H1 (cell line): ENCODE data around the gene ZWILCH. TPM values are rescaled to one million over a fixed set of nuclear protein-coding genes. Genes with fewer than 3 reads are reported as not detected.

Source experiments
- CTCF ChIA-PET: fragments of 300-600 bp; sonication (Branson Sonifier 250); formaldehyde crosslinking; loops from one replicate; lab custom pipeline; 2021; ENCODE audit not compliant: partially characterized antibody; lab: Charles Lee
- POLR2A ChIA-PET: fragments of 300-600 bp; sonication (Branson Sonifier 250); formaldehyde crosslinking; loops from one replicate; lab custom pipeline; 2021; ENCODE audit warnings: inconsistent platforms; ENCODE audit not compliant: partially characterized antibody; lab: Charles Lee
- DNase-seq, 2 experiments: peaks; one replicate each; pipeline versions ENCODE4 v3.0.0 to v3.0.0-alpha.2; 2010 to 2022; ENCODE audit warnings: low spot score in 2 of 2, low read depth in 1 of 2, mixed read lengths in 1 of 2
- FAIRE-seq: peaks from 2 replicates; lab custom pipeline; 2011; peaks lifted over from hg19 to GRCh38; lab: Jason Lieb, UNC
- H2AFZ ChIP-seq: 2 replicates; pipeline ENCODE4 v1.8.1; 2012; ENCODE audit warnings: low read length, inconsistent platforms
- H2AK5ac ChIP-seq: 2 replicates; pipeline ENCODE4 v1.6.1; 2013; ENCODE audit warnings: low read depth, low read length
- H2BK120ac ChIP-seq: replicated peaks from 2 replicates; pipeline ENCODE3; 2013; ENCODE audit warnings: low read depth, low read length, inconsistent platforms
- H2BK12ac ChIP-seq: 2 replicates; pipeline ENCODE4 v1.6.1; 2013; ENCODE audit warnings: low read depth, low read length
- H2BK15ac ChIP-seq: 2 replicates; pipeline ENCODE4 v1.6.1; 2013; ENCODE audit warnings: low read length
- H2BK20ac ChIP-seq: 2 replicates; pipeline ENCODE4 v1.6.1; 2013; ENCODE audit warnings: low read length
- H2BK5ac ChIP-seq: 2 replicates; pipeline ENCODE4 v1.6.1; 2013; ENCODE audit warnings: low read depth, low read length
- H3K14ac ChIP-seq: 2 replicates; pipeline ENCODE4 v1.6.1; 2013; ENCODE audit warnings: inconsistent platforms; ENCODE audit not compliant: insufficient read length
- H3K18ac ChIP-seq: 2 replicates; pipeline ENCODE4 v1.6.1; 2013; ENCODE audit warnings: low read length; ENCODE audit errors: extremely low read depth
- H3K23ac ChIP-seq: 2 replicates; pipeline ENCODE4 v1.6.1; 2013; ENCODE audit warnings: inconsistent platforms; ENCODE audit not compliant: insufficient read length
- H3K23me2 ChIP-seq: 2 replicates; pipeline ENCODE4 v1.6.1; 2013; ENCODE audit warnings: low read depth, low read length
- H3K27ac ChIP-seq: 2 replicates; pipeline ENCODE4 v1.6.1; 2011; ENCODE audit warnings: low read depth, low read length, inconsistent platforms
- H3K27me3 ChIP-seq, 4 experiments: replicated peaks in 1 of 4; 1 replicate in 1 of 4; 2 replicates in 3 of 4; pipeline versions ENCODE4 v1.6.1 to v1.8.1; 2011 to 2013; ENCODE audit warnings: low read length in 3 of 4, mild to moderate bottlenecking in 3 of 4, inconsistent platforms in 2 of 4, mixed read lengths in 2 of 4, moderate library complexity in 1 of 4; ENCODE audit not compliant: control insufficient read depth in 3 of 4, insufficient read depth in 3 of 4; ENCODE audit errors: extremely low read depth in 1 of 4
- H3K36me3 ChIP-seq, 4 experiments: 2 replicates each; pipeline versions ENCODE4 v1.6.1 to v1.8.1; 2011 to 2013; ENCODE audit warnings: mild to moderate bottlenecking in 4 of 4, low read length in 3 of 4, moderate library complexity in 2 of 4, control low read depth in 1 of 4, inconsistent platforms in 1 of 4; ENCODE audit not compliant: insufficient read depth in 4 of 4, control insufficient read depth in 2 of 4
- H3K4ac ChIP-seq: replicated peaks from 2 replicates; pipeline ENCODE3; 2013; ENCODE audit warnings: low read length, low read depth, mixed read lengths, inconsistent platforms; ENCODE audit not compliant: insufficient read length
- H3K4me1 ChIP-seq, 4 experiments: replicated peaks in 1 of 4; 1 replicate in 1 of 4; 2 replicates in 3 of 4; pipeline versions ENCODE4 v1.6.1 to v1.8.1; 2011 to 2013; ENCODE audit warnings: low read length in 3 of 4, inconsistent platforms in 2 of 4, mixed read lengths in 1 of 4; ENCODE audit not compliant: insufficient read depth in 4 of 4, control insufficient read depth in 3 of 4
- H3K4me2 ChIP-seq, 2 experiments: 2 replicates each; pipeline versions ENCODE4 v1.6.1 to v1.8.1; 2011 to 2013; ENCODE audit warnings: low read depth in 2 of 2, low read length in 2 of 2, control low read depth in 1 of 2, inconsistent platforms in 1 of 2, mild to moderate bottlenecking in 1 of 2; ENCODE audit not compliant: insufficient read depth in 1 of 2
- H3K4me3 ChIP-seq, 4 experiments: fragments of 200-600, 300-600 bp in 1 of 4; sonication (generic), shearing (Covaris generic), sonication (Bioruptor Twin) in 1 of 4; 2 replicates each; pipeline versions ENCODE4 v1.5.1 to v1.8.1; 2011 to 2016; ENCODE audit warnings: low read length in 4 of 4, low read depth in 3 of 4, control low read depth in 2 of 4, inconsistent platforms in 2 of 4, mild to moderate bottlenecking in 2 of 4, mixed read lengths in 1 of 4, moderate library complexity in 1 of 4; ENCODE audit not compliant: insufficient read depth in 2 of 4; ENCODE audit errors: extremely low read depth in 1 of 4
- H3K56ac ChIP-seq: replicated peaks from 2 replicates; pipeline ENCODE3; 2013; ENCODE audit warnings: low read depth, mild to moderate bottlenecking, mixed read lengths, low read length, inconsistent platforms; ENCODE audit not compliant: insufficient read length
- H3K79me1 ChIP-seq: 2 replicates; pipeline ENCODE4 v1.6.1; 2013; ENCODE audit warnings: low read depth, low read length, control low read depth
- H3K79me2 ChIP-seq, 2 experiments: 2 replicates each; pipeline versions ENCODE4 v1.6.1 to v1.8.1; 2012 to 2013; ENCODE audit warnings: low read length in 2 of 2, mild to moderate bottlenecking in 2 of 2, inconsistent platforms in 1 of 2; ENCODE audit not compliant: insufficient read depth in 2 of 2, control insufficient read depth in 1 of 2
- H3K9ac ChIP-seq, 4 experiments: replicated peaks in 1 of 4; 1 replicate in 1 of 4; 2 replicates in 3 of 4; pipeline versions ENCODE4 v1.6.1 to v1.8.1; 2011 to 2013; ENCODE audit warnings: low read depth in 3 of 4, low read length in 3 of 4, control low read depth in 2 of 4, mild to moderate bottlenecking in 2 of 4, moderate library complexity in 2 of 4, inconsistent platforms in 1 of 4; ENCODE audit errors: extremely low read depth in 1 of 4
- H3K9me3 ChIP-seq, 2 experiments: 2 replicates each; pipeline versions ENCODE4 v1.6.1 to v1.8.1; 2012 to 2013; ENCODE audit warnings: mild to moderate bottlenecking in 2 of 2, moderate library complexity in 2 of 2, control low read depth in 1 of 2, inconsistent platforms in 1 of 2, low read depth in 1 of 2, low read length in 1 of 2, mixed read lengths in 1 of 2; ENCODE audit not compliant: insufficient read depth in 2 of 2
- H4K20me1 ChIP-seq, 2 experiments: replicated peaks in 1 of 2; 2 replicates each; pipeline versions ENCODE3 to v1.8.1; 2011 to 2013; ENCODE audit warnings: inconsistent platforms in 2 of 2, low read length in 2 of 2, mild to moderate bottlenecking in 1 of 2; ENCODE audit not compliant: insufficient read depth in 2 of 2, control insufficient read depth in 1 of 2
- H4K5ac ChIP-seq: 2 replicates; pipeline ENCODE4 v1.6.1; 2013; ENCODE audit warnings: low read length, low read depth, mixed read lengths, inconsistent platforms; ENCODE audit not compliant: insufficient read length
- H4K8ac ChIP-seq: 2 replicates; pipeline ENCODE4 v1.8.0; 2013; ENCODE audit warnings: mild to moderate bottlenecking, moderate library complexity, low read length, inconsistent platforms; ENCODE audit not compliant: insufficient read depth; ENCODE audit errors: extremely low read depth
- H4K91ac ChIP-seq: replicated peaks from 2 replicates; pipeline ENCODE3; 2013; ENCODE audit warnings: low read length, mixed read lengths, inconsistent platforms; ENCODE audit not compliant: insufficient read length
- KDM4A ChIP-seq: IDR thresholded peaks from one replicate; pipeline ENCODE4 v1.7.1; 2012; ENCODE audit warnings: low read depth, mild to moderate bottlenecking, moderate library complexity, low read length, inconsistent platforms; ENCODE audit not compliant: severe bottlenecking
- MAFK ChIP-seq: IDR thresholded peaks from 2 replicates; pipeline ENCODE4 v1.6.1; 2012; ENCODE audit warnings: low read depth, mild to moderate bottlenecking, improper control_type of control experiment, low read length
- WGBS, 2 experiments: shearing (Covaris generic) in 1 of 2; methylation state at CpG; one replicate each; pipeline versions ENCODE4 v1.1.6 to v1.1.7; 2013 to 2015; ENCODE audit warnings: low lambda C conversion rate in 2 of 2, mixed read lengths in 2 of 2, inconsistent platforms in 1 of 2, low coverage in 1 of 2, missing lambda C conversion rate in 1 of 2; ENCODE audit not compliant: insufficient replicate concordance in 2 of 2, insufficient coverage in 1 of 2, insufficient read length in 1 of 2; ENCODE audit errors: extremely low coverage in 1 of 2, missing lambda C conversion rate in 1 of 2; 5-methylcytosine and 5-hydroxymethylcytosine counted together
- polyA plus RNA-seq, 7 experiments: library from polyadenylated mRNA; depleted of rRNA in 3 of 7; stranded (reverse) in 5 of 7; unstranded in 2 of 7; fragments of >200 nt in 5 of 7; fragments of 200-250 nt in 2 of 7; gene quantifications; 1 replicate in 5 of 7; 2 replicates in 1 of 7; 4 replicates in 1 of 7; pipeline versions ENCODE4 v1.2.1 to v1.2.3, GENCODE V29; 2011 to 2013; ENCODE audit warnings: missing spikeins in 2 of 7, mixed read lengths in 2 of 7
- total RNA-seq: library from RNA; stranded (reverse); fragmentation: NEBNext Ultra II Directional; extraction: Animal tissue kit (Norgen Biotek cat#: 25700); gene quantifications from 2 replicates; pipeline ENCODE4 v1.2.1, GENCODE V29; 2021

ZWILCH gene
- total and polyA plus RNA-seq, 2 of the 8 experiments (the other 6 are each of a cell fraction or from before 2014, with no cell fraction given), result 18.1 to 61.5 TPM

- no peaks in the 10 kb centered on the region for H3K23me2 ChIP-seq
- H3K27ac ChIP-seq, result peak overlapping the region; percentile 37; the same call in 1 of the 2 replicates
- no peak overlapping the region for H4K91ac ChIP-seq
- no peak overlapping the region for H4K5ac ChIP-seq
- no peak for DNase-seq
- ChIA-PET CTCF (interaction anchor here (0.6 to 1.0 kb wide), 3 partner anchors 15 to 665 kb away, joined by 3 read pairs; partner anchors contain the start of gene SNAPC5), POLR2A (interaction anchor here (0.6 to 1.4 kb wide), 4 partner anchors 8 to 148 kb away, joined by 3 to 4 read pairs (median 3); no protein-coding TSS in a partner anchor)
- H3K56ac ChIP-seq, result no peak overlapping the region
- peaks cover 17 to 49% (median 35%) of the 10 kb centered on the region in 4 experiments for H3K4me1 ChIP-seq
- H4K8ac ChIP-seq, result no peak overlapping the region; the same call in 1 of the 2 replicates
- H2BK5ac ChIP-seq, result peak overlapping the region; percentile 32; the same call in 1 of the 2 replicates
- H2BK120ac ChIP-seq, result no peak overlapping the region
- no peak overlapping the region for H2AK5ac ChIP-seq
- H3K14ac ChIP-seq, result no peak overlapping the region
- peak overlapping the region; percentile 17; the same call in 1 of the 2 replicates for H3K18ac ChIP-seq
- H3K27me3 ChIP-seq, result no peaks in the 10 kb centered on the region
- no peaks in the 10 kb centered on the region for H3K9me3 ChIP-seq
- peaks cover 0 to 7% (median 5%) of the 10 kb centered on the region in 4 experiments; a peak in 4 of 8 replicates for H3K36me3 ChIP-seq
- H3K4me3 ChIP-seq, result no peak overlapping the region
- no peak overlapping the region for H3K9ac ChIP-seq
- TF ChIP-seq KDM4A, result no peak
- no peak for TF ChIP-seq MAFK
- FAIRE-seq, result no peak
- H3K23ac ChIP-seq, result no peak overlapping the region
- no peak overlapping the region for H2BK20ac ChIP-seq
- H2BK15ac ChIP-seq, result no peak overlapping the region
- H3K79me1 ChIP-seq, result peaks cover 3% of the 10 kb centered on the region; the same call in 1 of the 2 replicates
- no peak overlapping the region for H2AFZ ChIP-seq
- peaks cover 0 to 24% of the 10 kb centered on the region in 2 experiments; a peak in 1 of 4 replicates for H3K79me2 ChIP-seq
- H4K20me1 ChIP-seq, result peaks cover 0 to 3% of the 10 kb centered on the region in 2 experiments
- no peak overlapping the region for H3K4me2 ChIP-seq
- H2BK12ac ChIP-seq, result no peak overlapping the region
- no peak overlapping the region for H3K4ac ChIP-seq
- 100% methylated on average over 2 of the region's 2 CpGs; no CpG with 5 or more reads in 1 of the 2 experiments for WGBS, 2 experiments
Measured at GRCh38 chr15:66477011-66477410, 28.1 kb upstream of the ZWILCH start.
